Peyer's patch (tissue), 4 donors: ENCODE results near the gene TUBB8.

Experiments used
- POLR2A ChIP-seq, 2 donors: fragments of 450-650 bp; IDR thresholded peaks; one replicate each; pipeline ENCODE4 v1.5.1; 2017; ENCODE audit warnings: antibody characterized with exemption in 2 of 2, mild to moderate bottlenecking in 2 of 2, moderate library complexity in 2 of 2
- TF ChIP-seq, protein P1 (sequence below), 6 experiments: fragments of 450-650 bp in 4 of 6; fragments of 200-600 bp in 2 of 6; sonication (generic) in 1 of 6; IDR thresholded peaks; one replicate each; pipeline ENCODE4 v1.5.1; 2017 to 2019; ENCODE audit warnings: antibody characterized with exemption in 6 of 6, mild to moderate bottlenecking in 3 of 6, moderate library complexity in 1 of 6

DNA sequence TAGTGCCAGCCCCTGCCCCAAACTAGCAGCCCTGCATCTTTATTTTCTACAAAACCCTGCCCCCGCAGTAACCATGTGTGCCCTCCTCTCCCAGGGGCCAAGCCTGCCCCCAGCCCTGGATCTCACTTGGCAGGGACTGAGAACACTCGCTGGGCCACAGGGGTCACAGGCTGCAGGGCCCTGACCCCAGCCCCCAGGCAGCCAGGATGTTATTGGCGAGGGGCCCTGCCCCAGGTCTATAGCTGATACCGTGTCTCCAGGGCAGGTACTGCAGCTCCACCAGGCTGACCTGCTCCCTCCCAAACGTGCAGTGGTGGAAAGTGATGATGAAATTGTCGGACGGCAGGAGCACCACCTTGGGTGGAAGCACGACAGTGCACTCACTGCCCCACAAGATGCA is 35.9 kb upstream of the TUBB8 start:
- TF ChIP-seq, protein P1, sequence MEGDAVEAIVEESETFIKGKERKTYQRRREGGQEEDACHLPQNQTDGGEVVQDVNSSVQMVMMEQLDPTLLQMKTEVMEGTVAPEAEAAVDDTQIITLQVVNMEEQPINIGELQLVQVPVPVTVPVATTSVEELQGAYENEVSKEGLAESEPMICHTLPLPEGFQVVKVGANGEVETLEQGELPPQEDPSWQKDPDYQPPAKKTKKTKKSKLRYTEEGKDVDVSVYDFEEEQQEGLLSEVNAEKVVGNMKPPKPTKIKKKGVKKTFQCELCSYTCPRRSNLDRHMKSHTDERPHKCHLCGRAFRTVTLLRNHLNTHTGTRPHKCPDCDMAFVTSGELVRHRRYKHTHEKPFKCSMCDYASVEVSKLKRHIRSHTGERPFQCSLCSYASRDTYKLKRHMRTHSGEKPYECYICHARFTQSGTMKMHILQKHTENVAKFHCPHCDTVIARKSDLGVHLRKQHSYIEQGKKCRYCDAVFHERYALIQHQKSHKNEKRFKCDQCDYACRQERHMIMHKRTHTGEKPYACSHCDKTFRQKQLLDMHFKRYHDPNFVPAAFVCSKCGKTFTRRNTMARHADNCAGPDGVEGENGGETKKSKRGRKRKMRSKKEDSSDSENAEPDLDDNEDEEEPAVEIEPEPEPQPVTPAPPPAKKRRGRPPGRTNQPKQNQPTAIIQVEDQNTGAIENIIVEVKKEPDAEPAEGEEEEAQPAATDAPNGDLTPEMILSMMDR (IDR thresholded peaks at IDR 0.05) = no peak
- TF ChIP-seq POLR2A (IDR thresholded peaks at IDR 0.05) = no peak
